HG03139 (cell line): ENCODE measurements around the gene UBXN2A.
"Not testable (repeated sequence)": the region's sequence is repeated elsewhere in the genome, so short reads cannot be mapped to it uniquely, and the experiment has no call there.

Experiments used
- ATAC-seq: cut with Tn5 transposase; IDR thresholded peaks from one replicate; pipeline ENCODE4 v1.9.1; 2021; ENCODE audit not compliant: unreplicated experiment

The UBXN2A gene

GRCh38 chr2:24011250-24012104 is 71.2 kb downstream of the UBXN2A start:
- ATAC-seq: no peak

GRCh38 chr2:24012521-24013188 is 72.4 kb downstream of the UBXN2A start:
- ATAC-seq: no peak

GRCh38 chr2:24014902-24015301 is 74.6 kb downstream of the UBXN2A start:
- not testable (repeated sequence) for ATAC-seq

- ATAC-seq: no peak
These were observed 75.5 kb downstream of the UBXN2A start for GRCh38 chr2:24015562-24016375.

- no peak for ATAC-seq
These were observed 76.1 kb downstream of the UBXN2A start for GRCh38 chr2:24016376-24016761.

- no peak for ATAC-seq
These were observed 76.8 kb downstream of the UBXN2A start for GRCh38 chr2:24016853-24017703.

- no peak for ATAC-seq
These were observed 77.4 kb downstream of the UBXN2A start for GRCh38 chr2:24017711-24018110.

- no peak for ATAC-seq
These were observed 78.0 kb downstream of the UBXN2A start for GRCh38 chr2:24018241-24018640.

GRCh38 chr2:24019729-24020128 is 79.5 kb downstream of the UBXN2A start:
- no peak for ATAC-seq

GRCh38 chr2:24020244-24020643 is 80.0 kb downstream of the UBXN2A start:
- ATAC-seq: no peak

- ATAC-seq: no peak
These were observed 81.1 kb downstream of the UBXN2A start for GRCh38 chr2:24021122-24021998.

GRCh38 chr2:24022324-24022974 is 82.2 kb downstream of the UBXN2A start:
- ATAC-seq: no peak

GRCh38 chr2:24022975-24023575 is 82.8 kb downstream of the UBXN2A start:
- ATAC-seq: no peak

- no peak for ATAC-seq
These were observed 83.8 kb downstream of the UBXN2A start for GRCh38 chr2:24024018-24024417.

GRCh38 chr2:24024996-24025663 is 84.9 kb downstream of the UBXN2A start:
- no peak for ATAC-seq

- no peak for ATAC-seq
These were observed 86.0 kb downstream of the UBXN2A start for GRCh38 chr2:24026233-24026632.

GRCh38 chr2:24038786-24039499 is 98.7 kb downstream of the UBXN2A start:
- ATAC-seq: no peak

GRCh38 chr2:24040511-24040910 is 100.2 kb downstream of the UBXN2A start:
- no peak for ATAC-seq
